GM18498 (cell line): ENCODE data around the gene CELF4.

Experiments
- ATAC-seq: cut with Tn5 transposase; IDR thresholded peaks from one replicate; pipeline ENCODE4 v1.9.1; 2021; ENCODE audit warnings: mild to moderate bottlenecking, moderate library complexity; ENCODE audit not compliant: unreplicated experiment

CELF4 gene

DNA sequence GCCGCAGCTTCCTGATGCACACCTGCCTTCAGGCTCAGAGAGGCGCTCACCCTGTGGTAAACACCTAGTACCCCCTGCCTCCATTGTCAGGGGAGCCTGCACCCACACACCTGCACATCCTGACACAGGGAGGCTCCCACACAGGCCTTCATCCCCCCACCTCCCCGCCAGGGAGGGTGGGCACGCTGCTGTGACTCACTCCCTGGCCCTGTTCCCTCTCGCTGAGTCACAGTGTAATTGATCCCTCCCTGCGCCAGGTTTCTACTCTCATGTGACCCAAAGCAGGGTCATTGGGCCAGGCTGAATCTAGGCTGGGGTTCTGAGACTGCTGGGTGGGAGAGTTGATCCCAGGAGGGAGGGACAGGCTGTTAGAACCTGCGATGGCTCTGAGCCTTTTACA is 8.5 kb upstream of the CELF4 start:
- ATAC-seq = no peak

DNA sequence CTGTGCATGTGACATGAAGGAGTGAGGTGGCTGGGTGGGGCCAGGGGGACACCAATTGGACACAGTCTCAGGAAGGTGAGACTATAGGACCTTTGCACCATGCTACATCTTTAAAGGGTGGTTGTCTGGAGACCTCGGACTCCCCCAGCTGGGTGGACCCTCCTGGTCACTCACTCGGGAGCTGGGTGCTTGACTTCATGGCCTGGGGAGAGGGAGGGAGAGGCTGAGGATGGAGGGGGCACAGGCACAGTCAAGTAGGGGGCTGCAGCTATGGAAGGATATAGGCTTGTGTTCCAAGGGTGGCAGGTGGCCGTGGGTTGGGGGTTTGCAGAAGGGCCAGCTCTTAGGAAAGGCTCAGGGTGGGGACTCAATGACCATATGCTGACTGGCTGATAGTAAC is 7.1 kb upstream of the CELF4 start:
- ATAC-seq = no peak

DNA sequence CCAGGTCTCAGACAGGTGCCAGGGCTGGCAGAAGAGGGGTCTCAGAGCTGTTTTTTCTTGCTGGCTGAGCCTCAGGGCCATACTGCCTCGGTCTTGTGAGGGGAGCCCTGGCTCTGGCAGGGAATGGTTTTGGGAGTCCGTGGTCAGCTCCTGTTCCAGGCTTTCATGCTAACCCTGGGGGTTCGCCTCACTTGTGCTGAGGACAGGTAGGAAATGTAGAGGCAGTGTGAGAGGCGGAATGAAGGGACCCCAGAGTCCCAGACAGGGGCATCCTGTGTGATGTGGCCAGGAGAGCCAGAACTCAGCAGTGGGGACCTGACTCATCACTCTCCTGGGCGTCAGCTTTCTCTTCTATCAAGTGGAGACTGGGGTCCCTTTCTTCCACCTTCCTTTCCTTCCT is 5.7 kb upstream of the CELF4 start:
- ATAC-seq = no peak

DNA sequence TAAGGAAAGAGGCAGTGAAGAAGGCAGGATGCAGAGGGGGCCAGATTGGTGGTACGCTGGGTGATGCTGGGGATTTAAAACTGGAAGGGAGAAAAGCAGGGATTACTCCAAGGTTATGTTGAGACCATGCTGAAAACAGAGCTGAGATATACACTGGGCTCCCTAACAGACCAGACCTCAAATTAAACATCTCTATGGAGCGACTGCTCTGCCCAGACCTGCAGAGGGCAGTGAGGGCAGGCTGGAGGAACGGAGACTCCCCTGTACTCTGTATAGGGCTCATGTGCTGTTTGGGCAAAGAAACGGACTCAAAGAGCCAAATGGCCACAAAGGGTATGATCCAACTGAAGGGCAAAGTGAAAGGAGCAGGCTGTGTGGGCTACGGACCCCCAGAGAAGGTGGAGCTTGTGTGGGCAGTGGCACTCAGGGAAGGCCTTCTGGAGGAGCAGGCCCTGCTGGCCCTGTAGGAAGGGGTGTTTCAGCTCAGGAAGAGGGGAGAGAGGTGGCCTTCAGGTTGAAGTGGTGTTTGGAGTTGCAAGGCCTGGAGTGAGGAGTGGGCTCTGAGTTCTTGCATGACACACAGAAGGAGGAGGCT is 4.8 kb upstream of the CELF4 start:
- ATAC-seq = no peak

DNA sequence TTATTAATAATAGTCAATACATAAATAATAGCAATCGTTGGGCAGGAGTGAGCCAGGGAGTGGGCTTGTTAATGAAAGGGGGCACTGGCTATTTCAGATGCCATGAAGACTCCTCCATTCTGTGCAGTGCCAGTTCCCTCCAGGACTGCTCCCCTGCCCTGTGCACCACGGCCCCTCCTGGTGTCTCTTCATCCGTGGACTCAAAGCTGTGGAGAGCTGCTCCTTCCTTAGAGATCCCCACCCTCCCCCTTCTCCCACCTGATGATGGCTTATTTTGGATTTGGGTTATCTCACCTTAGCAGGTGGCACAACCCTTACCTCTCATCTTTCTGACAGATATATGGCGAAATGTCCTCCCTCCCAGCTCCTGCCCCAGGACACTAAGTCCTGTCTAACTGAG is 3.1 kb upstream of the CELF4 start:
- ATAC-seq = no peak

DNA sequence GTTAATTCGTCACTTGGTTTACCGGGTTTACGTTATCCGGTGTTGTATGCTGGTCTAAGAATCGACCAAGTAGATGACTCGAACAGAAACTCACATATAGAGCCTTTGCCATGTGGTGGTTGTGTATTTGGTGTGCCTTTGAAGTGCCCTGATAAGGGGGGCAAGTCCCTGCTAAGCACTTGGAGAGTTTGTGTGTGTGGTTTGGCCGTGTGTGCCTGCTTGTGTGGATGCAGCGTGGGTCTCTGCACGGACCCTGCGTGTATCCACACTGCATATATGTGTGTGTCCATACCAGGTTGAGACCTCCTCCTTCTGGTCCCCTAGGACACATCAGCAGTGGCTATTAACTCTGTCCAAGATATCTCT is 2.4 kb upstream of the CELF4 start:
- no peak for ATAC-seq

DNA sequence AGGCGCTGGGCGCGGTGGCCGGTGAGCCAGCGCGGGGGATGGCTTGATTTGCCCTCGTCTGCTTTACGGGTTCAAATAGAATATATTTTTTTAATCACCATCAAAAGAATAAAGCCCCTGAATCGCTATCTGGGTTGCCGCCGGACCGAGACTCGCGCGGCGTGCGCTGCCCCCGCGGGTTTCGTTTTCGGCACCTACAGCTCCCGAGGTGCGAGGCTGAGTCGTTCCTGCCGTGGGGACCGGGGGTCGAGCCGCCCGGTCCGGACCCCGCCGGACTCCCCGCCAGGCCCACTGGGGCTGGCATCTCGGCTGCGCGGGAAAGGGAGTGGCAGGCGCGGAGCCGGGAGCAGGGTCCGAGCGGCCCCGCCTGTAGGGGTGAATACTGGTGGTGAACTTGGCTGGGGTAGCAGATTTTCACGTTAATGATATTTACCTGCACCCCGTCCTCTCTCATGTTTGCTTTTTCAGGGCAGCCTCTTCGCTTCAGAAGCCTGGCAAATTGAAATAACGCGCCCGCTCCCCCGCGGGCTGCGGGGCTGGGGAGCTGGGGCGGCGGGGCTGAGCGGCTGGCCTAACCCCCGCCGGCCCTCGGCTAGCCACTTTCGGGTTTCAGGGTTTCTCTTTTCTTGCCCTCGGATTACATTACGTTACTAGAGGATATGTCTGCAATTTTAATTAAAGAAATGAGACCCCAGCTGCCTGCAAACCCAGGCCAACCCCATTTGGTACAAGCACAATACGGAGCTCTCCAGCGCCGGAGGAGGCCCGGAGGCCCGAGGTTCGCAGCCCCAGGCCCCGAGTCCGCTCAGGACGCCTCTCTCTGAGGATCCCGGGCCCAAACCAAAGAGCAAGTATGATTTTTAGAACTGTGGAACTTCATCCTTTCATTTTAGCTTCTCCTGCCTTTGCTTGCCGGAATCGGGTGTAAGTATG is 1.7 kb upstream of the CELF4 start:
- no peak for ATAC-seq

DNA sequence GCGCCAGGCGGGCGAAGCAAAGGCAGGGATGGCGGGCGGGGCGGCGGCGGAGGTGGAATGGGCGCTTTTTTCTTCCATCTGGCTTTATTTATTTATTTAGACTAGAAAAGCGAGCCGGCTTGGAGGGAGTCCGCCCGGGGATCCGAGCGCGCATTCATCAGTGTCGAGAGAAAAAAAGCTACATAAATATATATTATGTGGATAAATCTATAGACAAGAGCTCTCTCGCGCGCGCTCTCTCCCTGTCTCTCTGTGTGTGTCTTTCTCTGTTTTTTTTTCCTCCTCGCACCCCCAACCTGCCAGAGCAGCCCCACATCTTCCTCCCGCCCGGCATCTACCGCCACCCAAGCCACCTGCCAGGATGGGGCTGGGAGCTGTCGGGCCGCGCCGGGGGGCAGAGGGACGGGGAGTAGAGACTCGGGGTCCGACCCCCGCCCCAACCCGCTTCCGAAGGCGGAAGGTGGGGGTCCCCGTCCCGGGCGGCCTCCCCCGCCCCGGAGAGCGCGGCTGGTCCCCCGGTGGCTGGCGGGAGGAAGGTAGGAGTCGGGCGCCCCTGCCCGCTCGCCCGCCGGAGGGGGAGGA is 972 bp upstream of the CELF4 start:
- ATAC-seq = no peak

DNA sequence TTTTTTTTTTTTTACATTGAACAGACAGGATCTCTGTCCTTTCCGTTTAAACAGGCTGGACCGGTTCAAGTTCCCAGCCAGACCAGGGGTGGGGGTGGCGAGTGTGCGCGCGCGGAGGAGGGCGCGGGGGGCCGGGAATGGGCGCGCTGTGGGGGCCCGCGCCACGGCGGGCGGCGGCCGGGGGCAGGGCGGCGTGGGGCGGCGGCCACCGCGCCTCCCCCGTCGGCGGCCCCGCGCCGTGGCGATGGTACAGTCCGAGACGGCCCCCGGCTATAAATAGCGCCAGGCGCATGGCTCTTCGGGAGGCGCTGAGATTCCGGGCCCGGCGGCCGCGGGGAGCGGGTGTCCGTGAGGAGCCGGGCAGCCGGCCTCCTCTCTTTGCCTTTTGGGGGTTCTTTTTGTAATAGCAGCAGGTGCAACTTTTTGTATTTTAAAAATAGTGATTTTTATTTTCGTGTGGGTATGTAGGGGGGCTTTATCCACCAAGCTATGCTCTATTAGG is 430 bp upstream of the CELF4 start:
- ATAC-seq = no peak

DNA sequence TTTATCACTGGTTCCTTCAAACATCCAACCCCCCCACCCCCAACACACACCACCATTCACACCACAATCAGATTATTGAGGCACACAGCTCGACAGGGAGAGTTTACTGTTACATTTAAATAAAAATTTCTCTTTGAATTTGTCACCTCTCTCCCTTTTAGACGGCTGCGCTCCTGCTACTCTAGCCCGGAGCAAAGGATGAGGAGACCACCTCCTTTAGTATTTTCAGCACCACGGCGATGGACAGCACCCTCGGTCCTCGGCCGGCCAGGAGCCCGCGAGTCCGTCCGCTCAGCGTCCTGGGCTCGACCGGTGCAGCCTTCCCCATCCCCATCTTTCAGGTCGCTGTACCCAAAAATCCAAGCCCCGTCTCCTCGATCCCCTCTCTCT is 892 bp downstream of the CELF4 start:
- no peak for ATAC-seq

DNA sequence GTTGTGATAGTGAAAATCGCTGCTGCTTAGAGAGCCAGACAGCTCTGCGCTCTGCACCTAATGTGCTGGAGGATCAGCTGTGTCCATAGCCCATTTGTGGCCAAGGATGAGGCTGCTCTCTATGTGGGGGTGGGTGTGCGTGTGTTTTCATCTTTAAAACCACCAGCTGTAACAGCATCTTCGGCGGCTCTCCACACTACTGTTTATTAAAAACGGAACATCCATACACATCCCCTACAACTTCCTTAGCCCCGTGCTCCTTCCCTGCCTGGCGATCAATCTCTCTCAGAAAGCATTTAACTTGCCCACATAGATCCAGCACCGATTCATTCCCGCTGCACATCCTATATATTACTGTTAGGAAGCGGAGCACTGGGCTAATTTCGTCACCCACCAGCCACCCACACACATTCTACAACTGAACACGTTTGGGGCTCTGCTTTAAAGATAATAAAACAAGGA is 1.6 kb downstream of the CELF4 start:
- ATAC-seq = no peak

DNA sequence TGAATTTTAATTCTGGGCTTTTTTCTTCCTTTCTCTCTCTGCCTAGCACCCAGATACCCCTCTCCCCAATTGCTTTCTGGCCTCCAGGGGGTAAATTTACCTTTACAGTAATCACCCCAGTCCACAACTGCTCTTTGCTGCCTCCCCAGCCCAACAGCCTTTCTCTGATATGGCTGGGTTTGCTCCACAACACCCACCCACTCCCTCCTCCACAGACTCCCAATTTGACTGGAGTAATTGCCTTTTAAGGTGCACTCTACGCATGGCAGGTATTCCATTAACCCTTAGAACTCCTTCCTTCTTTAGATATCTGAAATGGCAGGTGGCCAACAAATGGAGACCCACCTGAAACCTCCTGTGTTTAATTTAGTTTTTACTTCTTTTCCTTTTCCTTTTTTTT is 3.6 kb downstream of the CELF4 start:
- ATAC-seq = no peak

DNA sequence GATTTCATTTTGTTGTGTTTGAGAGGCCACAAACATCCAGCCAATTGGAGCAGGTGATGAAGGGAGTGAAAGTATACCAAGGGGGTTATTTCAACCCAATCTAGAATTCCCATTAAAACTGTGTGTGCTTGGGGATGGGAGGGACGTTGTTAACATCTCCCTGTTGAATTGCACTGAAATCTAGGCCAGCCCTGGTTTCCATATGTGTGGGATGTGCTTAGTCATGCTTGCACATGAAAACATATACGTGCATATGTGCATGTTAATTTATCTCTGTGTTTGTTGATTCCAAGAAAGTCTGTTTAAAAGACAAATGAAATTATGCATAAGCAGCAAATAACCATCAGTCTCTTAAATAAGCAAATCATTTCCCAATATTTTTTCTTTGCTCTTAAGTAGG is 5.6 kb downstream of the CELF4 start:
- ATAC-seq = no peak

DNA sequence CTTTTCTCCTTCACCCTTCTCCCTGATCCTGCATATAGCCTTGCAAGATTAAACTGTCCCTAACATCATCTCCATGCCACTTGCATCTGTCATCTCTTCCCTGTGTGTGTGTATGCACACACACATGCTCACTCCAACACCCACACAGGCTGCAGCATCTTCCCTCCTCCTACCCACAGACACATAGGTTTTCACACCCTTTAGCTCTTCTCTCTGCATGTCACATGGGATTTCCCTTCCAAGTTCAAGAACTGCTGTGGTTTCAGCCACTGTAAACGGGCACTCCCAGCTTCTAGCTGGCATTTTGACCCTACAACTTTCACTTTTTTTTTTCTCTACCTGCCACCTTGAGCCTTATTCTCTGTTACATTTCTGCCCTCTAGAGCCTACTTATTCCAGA is 6.4 kb downstream of the CELF4 start:
- no peak for ATAC-seq

DNA sequence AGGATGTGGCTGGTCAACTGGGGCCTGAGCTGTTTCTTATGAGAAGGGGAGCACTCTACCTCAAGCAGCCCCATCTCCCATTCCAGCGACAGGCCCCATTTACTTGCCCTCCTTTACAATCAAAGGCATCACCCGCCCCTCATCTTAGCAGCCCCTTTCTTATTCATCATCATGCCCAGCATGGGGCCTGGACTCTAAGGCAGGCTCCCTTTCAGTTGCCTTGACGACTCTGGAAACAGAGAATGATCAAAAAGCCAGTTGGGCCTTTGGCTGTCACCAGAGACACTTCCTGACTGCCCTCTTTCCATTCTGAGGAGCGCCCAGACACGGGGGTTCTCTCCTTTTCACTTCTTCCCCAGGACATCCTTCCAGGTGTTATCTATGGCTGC is 11.2 kb downstream of the CELF4 start:
- no peak for ATAC-seq

DNA sequence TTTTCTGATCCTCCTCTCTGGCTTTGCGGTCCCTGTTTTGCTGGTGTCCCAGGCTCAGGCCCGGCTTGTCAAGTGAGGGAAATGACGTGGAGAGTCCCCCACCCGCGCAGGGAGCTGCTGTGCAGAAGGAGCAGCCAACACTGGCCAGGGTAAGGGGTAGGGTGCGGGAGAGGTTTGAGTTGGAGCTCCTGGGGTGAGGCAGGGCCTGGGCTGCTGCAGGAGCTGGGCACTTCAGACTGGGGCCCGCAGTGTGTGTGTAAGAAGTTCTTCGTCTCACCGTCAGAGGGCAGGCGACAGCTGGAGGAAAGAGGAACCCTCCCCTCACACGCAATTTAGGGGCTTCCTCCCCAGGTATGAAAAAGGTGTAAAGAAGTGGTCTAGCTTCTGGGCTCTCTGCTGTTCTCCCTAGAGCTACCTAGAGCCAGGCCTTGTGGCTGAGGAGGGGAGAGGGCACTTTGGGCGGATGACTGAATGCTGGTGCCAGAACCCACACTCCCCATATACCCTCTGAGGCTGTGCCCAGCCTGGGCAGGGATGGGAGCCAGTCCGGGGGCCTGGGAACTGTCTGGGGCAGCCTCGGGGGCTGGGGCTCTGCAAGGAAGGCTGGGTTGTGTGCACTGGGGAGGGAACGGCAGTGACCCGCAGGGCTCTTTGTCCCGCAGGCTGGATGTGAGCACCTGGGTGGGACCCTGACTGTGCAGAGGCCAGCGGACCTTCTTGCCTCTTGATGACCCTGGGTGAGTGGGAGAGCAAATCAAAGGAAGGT is 11.8 kb downstream of the CELF4 start:
- ATAC-seq = no peak

DNA sequence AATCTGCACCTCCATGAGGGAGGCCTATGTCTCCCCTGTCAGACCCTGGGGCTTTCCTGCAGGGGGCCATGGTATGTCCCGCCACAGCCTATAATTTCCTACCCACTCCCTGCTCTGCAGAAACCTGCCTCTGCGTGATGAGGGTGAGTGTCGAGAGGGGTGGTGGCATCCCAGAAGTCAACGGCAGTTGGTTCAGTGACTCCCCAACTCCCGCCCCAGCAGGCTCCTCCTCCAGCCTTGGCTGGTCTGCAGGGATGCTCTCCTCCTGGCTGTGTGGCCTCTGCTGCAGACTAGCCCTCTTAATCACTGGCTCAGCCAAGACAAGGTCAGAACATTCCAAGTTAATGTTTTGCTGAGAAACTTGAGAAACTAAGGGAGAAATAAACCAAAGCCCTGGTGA is 13.3 kb downstream of the CELF4 start:
- ATAC-seq = no peak

DNA sequence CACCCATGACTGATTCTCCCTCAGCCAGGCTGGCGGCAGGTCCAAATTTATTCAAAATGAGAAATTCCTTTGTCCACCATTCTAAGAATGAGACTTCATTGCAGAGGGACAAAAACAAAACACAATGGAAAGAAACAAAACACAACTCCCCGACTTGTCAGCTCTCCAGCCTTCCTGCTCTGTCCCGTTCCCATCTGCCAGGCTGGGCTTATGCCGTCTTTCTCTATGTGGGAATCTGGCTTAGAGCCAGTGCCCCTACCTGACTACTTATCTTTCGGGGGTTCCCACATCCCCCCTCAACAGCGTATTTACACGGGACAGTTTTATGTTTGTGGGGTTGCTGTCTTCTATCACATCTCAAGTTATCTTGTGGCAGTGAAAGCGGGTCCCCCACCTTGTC is 13.8 kb downstream of the CELF4 start:
- ATAC-seq = no peak

DNA sequence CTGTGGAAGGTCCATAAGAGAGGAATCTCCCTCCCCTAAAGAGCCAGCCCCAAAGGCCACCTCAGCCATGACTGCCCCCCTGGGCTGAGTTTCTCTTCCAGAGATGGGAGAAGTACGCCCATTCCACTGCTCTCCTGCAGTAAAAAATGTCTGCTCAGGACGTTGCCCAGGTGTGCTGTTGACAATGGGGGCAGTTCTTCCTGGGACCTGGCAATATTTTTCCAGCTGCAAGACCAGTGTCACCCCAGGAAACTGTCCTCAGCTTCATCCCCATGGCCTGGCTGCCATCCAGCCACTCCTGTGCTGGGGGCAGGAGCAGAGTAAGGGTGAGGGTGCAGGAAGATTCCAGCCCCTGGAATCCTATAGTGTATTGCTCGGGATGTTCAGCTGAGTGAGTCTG is 14.3 kb downstream of the CELF4 start:
- no peak for ATAC-seq

DNA sequence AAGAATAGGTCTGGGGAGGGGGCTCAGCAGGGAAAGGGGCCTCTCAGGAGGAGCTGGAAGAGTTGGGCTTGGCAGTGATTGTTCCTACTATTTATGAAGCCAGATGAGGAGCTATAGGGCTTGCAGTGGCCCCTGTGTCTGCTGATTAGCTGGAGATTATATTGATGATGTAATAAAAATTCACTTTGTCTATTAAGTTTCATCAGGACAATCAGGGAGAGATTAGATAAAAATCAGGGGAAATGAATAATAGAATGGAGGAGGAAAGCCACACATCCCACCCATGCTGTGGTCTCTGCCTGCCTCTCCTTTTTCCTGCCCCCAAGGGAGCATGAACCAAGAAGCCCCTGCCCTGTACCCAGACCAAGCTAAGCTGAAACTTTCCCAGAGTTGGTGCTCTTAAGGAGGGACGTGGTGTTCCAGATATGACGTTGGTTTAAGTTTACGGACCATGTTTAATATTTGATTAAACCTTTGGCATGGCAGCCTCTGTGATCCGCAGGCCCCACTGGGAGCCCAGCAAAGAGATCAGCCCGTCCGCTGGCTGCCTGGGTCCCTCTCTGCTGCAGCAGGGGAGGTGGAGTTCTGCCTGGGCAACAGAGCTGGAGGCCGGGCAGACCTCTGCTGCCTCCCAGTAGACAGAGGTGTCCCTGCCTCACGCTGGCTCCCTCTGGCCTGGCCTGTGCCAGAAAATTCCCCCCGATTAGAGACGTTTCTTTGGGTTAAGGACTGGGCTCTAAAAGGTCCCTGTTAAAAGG is 15.3 kb downstream of the CELF4 start:
- no peak for ATAC-seq
